Thyroid gland (tissue), 4 donors: ENCODE results near the gene SLC25A36. TPM values are rescaled to one million over a fixed set of nuclear protein-coding genes. Genes with fewer than 3 reads are reported as not detected.
"Not testable (repeated sequence)": the region's sequence is repeated elsewhere in the genome, so short reads cannot be mapped to it uniquely, and the experiment has no call there.

ENCODE experiments used
- DNase-seq, 2 donors: peaks; one replicate each; pipeline ENCODE4 v3.0.0-alpha.2; 2019
- H3K27ac ChIP-seq, 3 donors: fragments of 200-600 bp; sonication (generic); 1 replicate in 2 of 3; 2 replicates in 1 of 3; pipeline ENCODE4 v1.5.1; 2016 to 2019; ENCODE audit warnings: mild to moderate bottlenecking in 1 of 3, moderate library complexity in 1 of 3
- H3K27me3 ChIP-seq: fragments of 200-600 bp; sonication (generic); one replicate; pipeline ENCODE4 v1.5.1; 2019
- H3K36me3 ChIP-seq, 2 donors: fragments of 200-600 bp; sonication (generic); one replicate each; pipeline ENCODE4 v1.5.1; 2016 to 2019
- H3K4me1 ChIP-seq, 2 donors: fragments of 200-600 bp; sonication (generic); one replicate each; pipeline ENCODE4 v1.5.1; 2017 to 2019
- H3K4me3 ChIP-seq, 3 donors: fragments of 200-600 bp; sonication (generic); replicated peaks in 1 of 3; 1 replicate in 2 of 3; 2 replicates in 1 of 3; pipeline ENCODE4 v1.5.1; 2016; ENCODE audit warnings: mild to moderate bottlenecking in 1 of 3
- H3K9me3 ChIP-seq: fragments of 200-600 bp; sonication (generic); one replicate; pipeline ENCODE4 v1.5.1; 2017
- POLR2A ChIP-seq, 2 donors: fragments of 450-650 bp; IDR thresholded peaks; one replicate each; pipeline ENCODE4 v1.6.1; 2017; ENCODE audit warnings: antibody characterized with exemption in 2 of 2, mild to moderate bottlenecking in 2 of 2, moderate library complexity in 1 of 2
- WGBS, 2 donors: methylation state at CpG; one replicate each; pipeline ENCODE4 v1.1.5; 2017; 5-methylcytosine and 5-hydroxymethylcytosine counted together
- intact Hi-C: fragments of 100-400 bp; cut with DNase I; formaldehyde crosslinking; loops from one replicate; pipeline ENCODE4 v1.15.1; 2023
- total RNA-seq, 4 donors: library from RNA; depleted of rRNA; stranded (reverse); fragments of >200 nt; gene quantifications; one replicate each; pipeline ENCODE4 v1.2.3, GENCODE V29; 2016
- TF ChIP-seq, protein P1 (sequence below), 6 experiments: fragments of 200-600 bp in 3 of 6; fragments of 450-650 bp in 3 of 6; sonication (generic) in 3 of 6; IDR thresholded peaks; one replicate each; pipeline ENCODE4 v1.5.1; 2016 to 2019; ENCODE audit warnings: antibody characterized with exemption in 6 of 6, mild to moderate bottlenecking in 2 of 6, inconsistent platforms in 1 of 6, moderate library complexity in 1 of 6

The SLC25A36 gene
- total RNA-seq, 4 donors from 2014 or later: 102 to 226 (median 145) TPM

- H3K36me3 ChIP-seq: no peaks in the 10 kb centered on the region
- H3K27ac ChIP-seq: no peak overlapping the region
- no peaks in the 10 kb centered on the region for H3K27me3 ChIP-seq
- H3K4me3 ChIP-seq: no peak overlapping the region
- no peak for TF ChIP-seq POLR2A (IDR thresholded peaks at IDR 0.05)
- TF ChIP-seq, protein P1, sequence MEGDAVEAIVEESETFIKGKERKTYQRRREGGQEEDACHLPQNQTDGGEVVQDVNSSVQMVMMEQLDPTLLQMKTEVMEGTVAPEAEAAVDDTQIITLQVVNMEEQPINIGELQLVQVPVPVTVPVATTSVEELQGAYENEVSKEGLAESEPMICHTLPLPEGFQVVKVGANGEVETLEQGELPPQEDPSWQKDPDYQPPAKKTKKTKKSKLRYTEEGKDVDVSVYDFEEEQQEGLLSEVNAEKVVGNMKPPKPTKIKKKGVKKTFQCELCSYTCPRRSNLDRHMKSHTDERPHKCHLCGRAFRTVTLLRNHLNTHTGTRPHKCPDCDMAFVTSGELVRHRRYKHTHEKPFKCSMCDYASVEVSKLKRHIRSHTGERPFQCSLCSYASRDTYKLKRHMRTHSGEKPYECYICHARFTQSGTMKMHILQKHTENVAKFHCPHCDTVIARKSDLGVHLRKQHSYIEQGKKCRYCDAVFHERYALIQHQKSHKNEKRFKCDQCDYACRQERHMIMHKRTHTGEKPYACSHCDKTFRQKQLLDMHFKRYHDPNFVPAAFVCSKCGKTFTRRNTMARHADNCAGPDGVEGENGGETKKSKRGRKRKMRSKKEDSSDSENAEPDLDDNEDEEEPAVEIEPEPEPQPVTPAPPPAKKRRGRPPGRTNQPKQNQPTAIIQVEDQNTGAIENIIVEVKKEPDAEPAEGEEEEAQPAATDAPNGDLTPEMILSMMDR (IDR thresholded peaks at IDR 0.05): no peak
- H3K4me1 ChIP-seq: no peaks in the 10 kb centered on the region
- intact Hi-C loops: no loop called here
- no peaks in the 10 kb centered on the region for H3K9me3 ChIP-seq
- WGBS, 2 donors: 86 to 95% methylated on average over 1 of the region's 1 CpG
- DNase-seq: no peak
Observed at GRCh38 chr3:140929446-140929845, 12.2 kb upstream of the SLC25A36 start.

DNA sequence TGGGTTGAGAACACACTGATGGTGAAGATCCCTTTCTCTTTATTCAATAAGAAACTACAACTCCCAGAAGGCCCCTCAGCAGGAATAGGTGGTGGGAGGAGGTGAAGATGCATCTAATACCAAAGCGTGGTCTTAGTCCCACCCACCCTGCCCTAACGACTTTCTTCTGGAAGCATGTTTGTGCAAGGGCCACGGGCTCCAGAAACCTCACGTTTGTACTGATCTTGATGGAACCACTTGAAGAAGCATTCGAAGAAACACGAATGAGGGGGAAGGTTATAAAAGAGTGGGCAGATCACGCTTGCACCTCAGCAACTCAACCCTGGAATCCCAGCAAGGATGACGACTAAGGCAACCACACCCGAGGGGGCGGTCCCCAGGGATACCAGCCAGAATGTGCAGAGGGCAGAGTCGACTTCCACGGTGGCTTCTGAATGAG lies 10.6 kb upstream of the SLC25A36 start:
- DNase-seq: no peak
- intact Hi-C loops: no loop called here
- no peak for TF ChIP-seq POLR2A (IDR thresholded peaks at IDR 0.05)
- TF ChIP-seq, protein P1 (IDR thresholded peaks at IDR 0.05): no peak
- Histone ChIP-seq H3K27ac (no peak overlapping the region), H3K9me3 (no peaks in the 10 kb centered on the region), H3K4me1 (no peaks in the 10 kb centered on the region), H3K4me3 (no peak overlapping the region), H3K36me3 (no peaks in the 10 kb centered on the region), H3K27me3 (no peaks in the 10 kb centered on the region)
- WGBS, 2 donors: 12 to 16% methylated on average over 12 of the region's 12 CpGs

GRCh38 chr3:140931801-140932200 lies 9.8 kb upstream of the SLC25A36 start:
- Histone ChIP-seq H3K27ac (no peak overlapping the region), H3K4me1 (no peaks in the 10 kb centered on the region), H3K36me3 (no peaks in the 10 kb centered on the region), H3K4me3 (no peak overlapping the region), H3K9me3 (no peaks in the 10 kb centered on the region), H3K27me3 (no peaks in the 10 kb centered on the region)
- DNase-seq: no peak
- TF ChIP-seq POLR2A (IDR thresholded peaks at IDR 0.05): no peak
- TF ChIP-seq, protein P1 (IDR thresholded peaks at IDR 0.05): no peak
- intact Hi-C loops: no loop called here

DNA sequence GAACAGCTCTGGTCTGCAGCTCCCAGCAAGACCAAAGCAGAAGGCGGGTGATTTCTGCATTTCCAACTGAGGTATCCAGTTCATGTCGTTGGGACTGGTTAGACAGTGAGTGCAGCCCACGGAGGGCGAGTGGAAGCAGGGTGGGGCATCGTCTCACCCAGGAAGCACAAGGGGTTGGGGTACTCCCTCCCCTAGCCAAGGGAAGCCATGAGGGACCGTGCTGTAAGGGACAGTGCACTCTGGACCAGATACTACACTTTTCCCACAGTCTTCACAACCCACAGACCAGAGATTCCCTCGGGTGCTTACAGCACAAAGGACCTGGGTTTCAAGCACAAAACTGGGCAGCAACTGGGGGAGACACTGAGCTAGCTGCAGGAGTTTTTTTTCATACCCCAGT lies 8.5 kb upstream of the SLC25A36 start:
- intact Hi-C loops: no loop called here
- TF ChIP-seq POLR2A (IDR thresholded peaks at IDR 0.05): no peak
- TF ChIP-seq, protein P1 (IDR thresholded peaks at IDR 0.05): no peak

DNA sequence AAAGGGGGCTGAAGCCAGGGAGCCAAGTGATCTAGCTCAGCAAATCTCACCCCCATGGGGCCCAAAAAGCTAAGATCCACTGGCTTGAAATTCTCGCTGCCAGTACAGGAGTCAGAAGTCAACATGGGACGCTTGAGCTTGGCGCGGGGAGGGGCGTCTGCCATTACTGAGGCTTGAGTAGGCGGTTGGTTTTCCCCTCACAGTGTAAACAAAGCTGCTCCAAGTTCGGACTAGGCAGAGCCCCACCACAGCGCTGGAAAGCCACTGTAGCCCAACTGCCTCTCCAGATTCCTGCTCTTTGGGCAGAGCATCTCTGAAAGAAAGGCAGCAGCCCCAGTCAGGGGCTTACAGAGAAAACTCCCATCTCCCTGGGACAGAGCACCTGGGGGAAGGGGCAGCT lies 8.1 kb upstream of the SLC25A36 start:
- H3K4me3 ChIP-seq: no peak overlapping the region
- H3K4me1 ChIP-seq: no peaks in the 10 kb centered on the region
- H3K36me3 ChIP-seq: no peaks in the 10 kb centered on the region
- intact Hi-C loops: no loop called here
- H3K27me3 ChIP-seq: no peaks in the 10 kb centered on the region
- no peaks in the 10 kb centered on the region for H3K9me3 ChIP-seq
- no peak for DNase-seq
- H3K27ac ChIP-seq: no peak overlapping the region
- TF ChIP-seq POLR2A (IDR thresholded peaks at IDR 0.05): no peak
- TF ChIP-seq, protein P1 (IDR thresholded peaks at IDR 0.05): no peak
- WGBS, 2 donors: 60 to 68% methylated on average over 1 to 8 of the region's 8 CpGs

More for the DNA sequence above, 8.5 kb upstream of the SLC25A36 start:
- H3K4me1 ChIP-seq: no peaks in the 10 kb centered on the region
- H3K36me3 ChIP-seq: no peaks in the 10 kb centered on the region
- no peak for DNase-seq
- no peaks in the 10 kb centered on the region for H3K27me3 ChIP-seq
- H3K4me3 ChIP-seq: no peak overlapping the region
- H3K9me3 ChIP-seq: no peaks in the 10 kb centered on the region
- 79 to 84% methylated on average over 7 of the region's 7 CpGs for WGBS, 2 donors
- H3K27ac ChIP-seq: no peak overlapping the region

GRCh38 chr3:140939305-140939704 lies 2.3 kb upstream of the SLC25A36 start:
- WGBS, 2 donors: 91 to 93% methylated on average over 4 of the region's 4 CpGs
- H3K9me3 ChIP-seq, DNase-seq, H3K36me3 ChIP-seq, H3K4me3 ChIP-seq, H3K27me3 ChIP-seq, intact Hi-C loops, H3K27ac ChIP-seq: not testable (repeated sequence)
- H3K4me1 ChIP-seq: peaks cover 13% of the 10 kb centered on the region in 2 donors
